Vagina (tissue), 2 donors: ENCODE data around the gene MED17.

Experiments used
- CTCF ChIP-seq, 3 experiments: fragments of 450-650 bp in 2 of 3; fragments of 200-600 bp in 1 of 3; sonication (generic) in 1 of 3; IDR thresholded peaks; one replicate each; pipeline ENCODE4 v1.5.1; 2017 to 2019; ENCODE audit warnings: antibody characterized with exemption in 3 of 3, mild to moderate bottlenecking in 2 of 3, moderate library complexity in 2 of 3
- POLR2A ChIP-seq, 2 donors: fragments of 450-650 bp; IDR thresholded peaks; one replicate each; pipeline ENCODE4 v1.6.1; 2017; ENCODE audit warnings: antibody characterized with exemption in 2 of 2, mild to moderate bottlenecking in 2 of 2, moderate library complexity in 2 of 2
- POLR2AphosphoS5 ChIP-seq, 2 donors: sonication (generic); formaldehyde crosslinking; IDR thresholded peaks; one replicate each; pipeline ENCODE4 v1.9.0; 2017; ENCODE audit warnings: antibody characterized with exemption in 2 of 2, mild to moderate bottlenecking in 2 of 2, low read depth in 1 of 2; ENCODE audit not compliant: insufficient read depth in 1 of 2

- TF ChIP-seq CTCF (IDR thresholded peaks at IDR 0.05) (no peak), POLR2AphosphoS5 (IDR thresholded peaks at IDR 0.05; ENCODE audit: insufficient read depth in 1 of 2, low read depth in 1 of 2) (no peak), POLR2A (IDR thresholded peaks at IDR 0.05) (no peak)
Observed at GRCh38 chr11:93813974-93814373, 29.9 kb downstream of the MED17 start.
